HG03060 (cell line): ENCODE results near the gene ZNF337.
"Not testable (repeated sequence)": the region's sequence is repeated elsewhere in the genome, so short reads cannot be mapped to it uniquely, and the experiment has no call there.

Experiments used
- ATAC-seq: cut with Tn5 transposase; IDR thresholded peaks from one replicate; pipeline ENCODE4 v1.9.1; 2021; ENCODE audit warnings: low read depth, moderate number of reproducible peaks; ENCODE audit not compliant: unreplicated experiment

ZNF337 gene

GRCh38 chr20:25632940-25633790 lies 63.5 kb downstream of the ZNF337 start:
- ATAC-seq: no peak

- not testable (repeated sequence) for ATAC-seq
Measured at GRCh38 chr20:25630615-25631014, 66.0 kb downstream of the ZNF337 start.

GRCh38 chr20:25629816-25630499 lies 66.7 kb downstream of the ZNF337 start:
- ATAC-seq: no peak

- no peak for ATAC-seq
Measured at GRCh38 chr20:25626779-25627178, 69.9 kb downstream of the ZNF337 start.

GRCh38 chr20:25624500-25624939 lies 72.1 kb downstream of the ZNF337 start:
- no peak for ATAC-seq
